Measurements from ENCODE around the gene PDE6B.

- no peak for TF ChIP-seq CTCF (IDR thresholded peaks at IDR 0.05 in 4 of 5, conservative IDR thresholded peaks at IDR 0.05 in 1 of 5)
- no peak for TF ChIP-seq POLR2A (IDR thresholded peaks at IDR 0.05)
These were observed 32.0 kb downstream of the PDE6B start for GRCh38 chr4:657338-657833.

Measured in gastrocnemius medialis (tissue), 4 donors.